NCI-H510A (cell line): ENCODE data around the gene FAM83F.

ENCODE experiments used
- DNase-seq: peaks from one replicate; lab custom pipeline; 2025; lab: John Stamatoyannopoulos, UW

The FAM83F gene

GRCh38 chr22:40065981-40066380 is 71.2 kb downstream of the FAM83F start:
- DNase-seq: no peak

- DNase-seq: no peak
Measured at GRCh38 chr22:40067639-40068038, 72.9 kb downstream of the FAM83F start.

DNA sequence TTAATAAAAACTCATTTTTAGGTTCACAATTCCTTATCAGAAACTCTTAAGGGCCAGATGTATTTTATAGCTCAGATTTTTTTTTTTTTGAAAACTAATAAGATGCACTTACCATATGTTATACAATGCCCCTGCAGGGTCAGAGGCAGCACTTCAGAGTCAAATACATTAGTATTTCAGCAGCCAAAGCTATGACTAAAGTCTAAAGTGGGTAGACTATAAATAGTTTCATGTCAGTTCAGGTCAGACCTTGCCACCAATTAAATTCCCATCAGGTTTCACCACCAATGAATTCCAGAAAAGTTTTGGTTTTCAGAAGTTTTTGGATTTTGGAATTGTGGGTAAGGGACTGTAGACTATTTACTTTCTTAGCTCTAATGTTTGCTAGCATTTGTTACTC is 75.9 kb downstream of the FAM83F start:
- DNase-seq: no peak

DNA sequence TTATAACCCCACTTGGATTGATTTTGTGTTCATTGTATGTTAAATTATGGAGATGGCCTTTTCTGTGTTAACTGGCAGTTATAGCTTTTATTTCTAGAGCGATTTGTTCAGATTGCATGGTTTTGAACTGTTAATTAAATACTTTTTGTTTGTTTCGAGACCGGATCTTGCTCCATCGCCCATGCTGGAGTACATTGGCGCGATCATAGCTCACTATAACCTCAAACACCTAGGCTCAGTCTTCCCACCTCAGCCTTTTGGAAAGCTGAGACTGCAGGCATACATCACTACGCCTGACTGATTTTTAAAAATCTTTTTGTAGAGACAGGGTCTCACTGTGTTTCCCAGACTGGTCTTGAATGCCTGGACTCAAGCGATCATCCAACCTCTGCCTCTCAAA is 77.0 kb downstream of the FAM83F start:
- DNase-seq: no peak

DNA sequence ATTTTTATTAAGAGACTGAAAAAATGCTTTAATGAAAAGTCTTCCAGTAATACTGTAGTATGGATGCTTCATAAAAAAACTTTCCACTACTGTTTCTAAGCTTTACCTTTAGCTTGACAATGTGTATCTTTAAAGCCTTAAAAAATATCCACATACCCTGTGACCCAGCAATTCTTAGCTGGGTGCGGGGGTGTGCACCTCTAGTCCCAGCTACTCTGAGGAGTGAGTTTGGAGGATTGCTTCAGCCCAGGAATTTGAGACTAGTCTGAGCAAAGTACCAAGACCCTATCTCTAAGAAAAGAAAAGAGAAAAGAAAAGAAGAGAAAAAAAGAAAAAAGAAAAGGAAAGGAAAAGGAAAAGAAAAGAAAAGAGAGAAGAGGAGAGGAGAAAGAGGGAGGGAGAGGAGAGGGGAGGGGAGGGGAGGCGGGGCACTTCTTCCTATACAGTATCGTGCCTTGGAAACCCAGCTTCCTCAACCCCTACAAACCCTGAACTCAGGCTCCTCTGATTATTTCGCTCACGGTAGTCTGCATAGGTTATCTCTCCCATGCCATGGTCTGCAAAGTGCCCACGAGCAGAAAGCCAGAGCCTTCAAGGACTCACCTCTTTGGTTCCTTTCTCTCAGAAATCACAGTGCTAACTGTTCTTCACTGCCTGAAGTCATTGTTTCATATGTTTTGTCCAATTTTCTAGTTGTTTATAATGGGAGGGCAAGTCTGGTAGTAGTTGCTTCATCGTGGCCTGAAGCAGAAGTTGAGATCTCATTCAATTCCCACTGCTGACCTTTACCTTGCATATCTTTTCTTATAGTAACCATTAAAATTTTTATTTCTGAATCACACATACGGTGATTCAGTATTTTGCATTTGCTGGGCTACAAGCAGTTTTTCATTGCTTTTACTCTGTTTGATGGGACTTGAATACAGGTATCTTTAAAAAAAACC is 82.2 kb downstream of the FAM83F start:
- no peak for DNase-seq

- no peak for DNase-seq
Measured at GRCh38 chr22:40077646-40078016, 82.9 kb downstream of the FAM83F start.

- no peak for DNase-seq
Measured at GRCh38 chr22:40081662-40082061, 86.9 kb downstream of the FAM83F start.

GRCh38 chr22:40082184-40082583 is 87.4 kb downstream of the FAM83F start:
- no peak for DNase-seq

GRCh38 chr22:40083794-40084193 is 89.0 kb downstream of the FAM83F start:
- DNase-seq: no peak

DNA sequence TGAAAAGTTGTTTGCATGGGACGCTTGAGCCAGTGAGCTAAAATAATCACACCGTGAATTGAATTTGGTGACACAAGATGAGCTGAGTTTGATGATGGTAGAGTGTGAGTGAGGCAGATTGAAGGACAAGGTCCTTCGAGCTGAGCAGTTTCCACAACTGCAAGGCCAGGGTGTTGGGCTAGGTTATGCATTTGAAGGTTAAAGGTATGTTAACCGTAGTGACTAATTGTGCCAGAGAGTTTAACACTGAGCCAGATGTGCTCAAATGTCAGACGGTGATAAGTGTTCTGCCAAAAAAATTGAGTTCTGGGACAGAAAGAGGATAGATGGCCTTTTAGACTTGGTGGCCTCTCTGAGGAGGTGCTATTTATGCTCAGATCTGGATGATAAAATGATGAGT is 89.5 kb downstream of the FAM83F start:
- no peak for DNase-seq

GRCh38 chr22:40088818-40089217 is 94.1 kb downstream of the FAM83F start:
- no peak for DNase-seq
